Stimulated activated CD8-positive, alpha-beta memory T cell treated with anti-CD3 and anti-CD28 coated beads, Interleukin-15, amount 100 ng/mL, for 48 hours (primary cell): Measurements from ENCODE around the gene SH2D3A.

Experiments used
- DNase-seq, 2 donors: peaks; one replicate each; pipeline ENCODE4 v3.0.0-alpha.2; 2020; ENCODE audit warnings: low read depth in 2 of 2

Gene SH2D3A

GRCh38 chr19:6708346-6708745 lies 58.9 kb downstream of the SH2D3A start:
- no peak for DNase-seq

- no peak for DNase-seq
Observed at GRCh38 chr19:6707658-6708018, 59.6 kb downstream of the SH2D3A start.

GRCh38 chr19:6707011-6707657 lies 60.1 kb downstream of the SH2D3A start:
- no peak for DNase-seq

- DNase-seq: no peak
Observed at GRCh38 chr19:6706633-6706958, 60.6 kb downstream of the SH2D3A start.

DNA sequence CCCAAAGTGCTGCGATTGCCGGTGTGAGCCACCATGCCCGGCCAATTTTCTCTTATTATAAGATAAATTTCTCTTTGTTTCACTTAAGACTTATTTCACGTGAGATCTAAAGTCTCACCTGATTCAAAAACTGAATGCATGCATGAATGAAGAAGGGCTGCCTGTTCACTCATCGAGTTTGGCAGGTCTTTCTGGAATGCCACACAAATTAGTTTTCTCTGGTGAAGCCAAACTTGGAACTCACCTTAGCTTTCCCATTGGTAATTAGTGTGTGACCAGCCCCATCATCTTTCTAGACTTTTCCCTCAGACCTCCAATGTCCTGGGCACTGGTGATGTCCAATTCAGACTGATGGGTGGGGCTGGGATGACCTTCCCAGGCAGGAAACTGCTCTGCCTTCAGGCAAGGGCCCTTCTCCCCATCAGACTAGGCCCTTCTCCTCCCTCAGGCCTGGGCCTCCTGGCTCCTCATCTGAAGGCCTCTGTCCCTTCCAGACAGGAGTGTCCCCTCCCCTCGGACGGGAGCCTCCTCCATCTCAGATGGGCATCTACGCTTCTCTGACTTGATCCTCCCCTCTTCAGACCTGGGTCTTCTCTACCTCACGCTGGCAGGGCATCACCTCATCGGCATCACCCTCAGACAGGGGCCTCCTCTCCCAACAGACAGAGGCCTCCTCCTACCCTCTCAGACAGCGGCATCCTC lies 61.2 kb downstream of the SH2D3A start:
- no peak for DNase-seq
